Activated effector memory CD4-positive, alpha-beta T cell treated with anti-CD3 and anti-CD28 coated beads, Interleukin-2, amount 50 U/mL, for 16 hours (primary cell): Measurements from ENCODE around the gene TKT.
"Not testable (repeated sequence)": the region's sequence is repeated elsewhere in the genome, so short reads cannot be mapped to it uniquely, and the experiment has no call there.

Experiments used
- DNase-seq: peaks from one replicate; pipeline ENCODE4 v3.0.0-alpha.2; 2020

TKT gene

GRCh38 chr3:53255775-53256703 is at the start of gene TKT:
TKT (minus strand) TSS chr3:53256022; CDS start chr3:53255942, 80 bp downstream.
- DNase-seq: peak; percentile 93

- DNase-seq: no peak
Measured at GRCh38 chr3:53303957-53304356, 48.1 kb upstream of the TKT start.

GRCh38 chr3:53303549-53303948 is 47.7 kb upstream of the TKT start:
- DNase-seq: no peak

GRCh38 chr3:53300826-53301225 is 45.0 kb upstream of the TKT start:
- DNase-seq: no peak

GRCh38 chr3:53299611-53300023 is 43.8 kb upstream of the TKT start:
- not testable (repeated sequence) for DNase-seq

- no peak for DNase-seq
Measured at GRCh38 chr3:53295410-53295809, 39.6 kb upstream of the TKT start.

- DNase-seq: no peak
Measured at GRCh38 chr3:53293867-53294266, 38.0 kb upstream of the TKT start.

- no peak for DNase-seq
Measured at GRCh38 chr3:53288214-53288613, 32.4 kb upstream of the TKT start.

- no peak for DNase-seq
Measured at GRCh38 chr3:53287131-53287629, 31.4 kb upstream of the TKT start.

- no peak for DNase-seq
Measured at GRCh38 chr3:53286727-53287126, 30.9 kb upstream of the TKT start.

- DNase-seq: no peak
Measured at GRCh38 chr3:53282581-53282980, 26.8 kb upstream of the TKT start.

- no peak for DNase-seq
Measured at GRCh38 chr3:53278667-53279066, 22.8 kb upstream of the TKT start.

- DNase-seq: no peak
Measured at GRCh38 chr3:53274938-53275605, 19.2 kb upstream of the TKT start.

GRCh38 chr3:53273146-53273670 is 17.4 kb upstream of the TKT start:
- no peak for DNase-seq

- no peak for DNase-seq
Measured at GRCh38 chr3:53269888-53270880, 14.4 kb upstream of the TKT start.

GRCh38 chr3:53269193-53269592 is 13.4 kb upstream of the TKT start:
- DNase-seq: not testable (repeated sequence)

- no peak for DNase-seq
Measured at GRCh38 chr3:53267766-53268165, 11.9 kb upstream of the TKT start.

GRCh38 chr3:53264718-53265117 is 8.9 kb upstream of the TKT start:
- DNase-seq: no peak

GRCh38 chr3:53263907-53264306 is 8.1 kb upstream of the TKT start:
- DNase-seq: no peak

GRCh38 chr3:53261712-53262111 is 5.9 kb upstream of the TKT start:
- DNase-seq: no peak

GRCh38 chr3:53260286-53260785 is 4.5 kb upstream of the TKT start:
- DNase-seq: no peak
